NCI-H187 treated with DMSO at 0.1 percent for 48 hours (cell line): ENCODE data around the gene SLCO4C1.

ENCODE experiments used
- DNase-seq: peaks from one replicate; lab custom pipeline; 2025; lab: John Stamatoyannopoulos, UW

The SLCO4C1 gene

GRCh38 chr5:102271759-102272158, 24.3 kb downstream of the SLCO4C1 start:
- no peak for DNase-seq

GRCh38 chr5:102270036-102270435, 26.0 kb downstream of the SLCO4C1 start:
- no peak for DNase-seq

GRCh38 chr5:102262688-102263087, 33.4 kb downstream of the SLCO4C1 start:
- DNase-seq: no peak

- DNase-seq: no peak
These were observed 46.7 kb downstream of the SLCO4C1 start for GRCh38 chr5:102249381-102249780.

- no peak for DNase-seq
These were observed 52.9 kb downstream of the SLCO4C1 start for GRCh38 chr5:102243213-102243612.

GRCh38 chr5:102241809-102242421, 54.2 kb downstream of the SLCO4C1 start:
- DNase-seq: no peak

- DNase-seq: no peak
These were observed 64.1 kb downstream of the SLCO4C1 start for GRCh38 chr5:102231693-102232619.

- DNase-seq: no peak
These were observed 66.4 kb downstream of the SLCO4C1 start for GRCh38 chr5:102229685-102230084.

- DNase-seq: no peak
These were observed 69.8 kb downstream of the SLCO4C1 start for GRCh38 chr5:102226321-102226720.

GRCh38 chr5:102223542-102224477, 72.3 kb downstream of the SLCO4C1 start:
- peak; percentile 3 for DNase-seq

- no peak for DNase-seq
These were observed 73.3 kb downstream of the SLCO4C1 start for GRCh38 chr5:102222772-102223171.

GRCh38 chr5:102221949-102222348, 74.1 kb downstream of the SLCO4C1 start:
- no peak for DNase-seq

GRCh38 chr5:102218159-102218558, 77.9 kb downstream of the SLCO4C1 start:
- no peak for DNase-seq

- DNase-seq: no peak
These were observed 79.4 kb downstream of the SLCO4C1 start for GRCh38 chr5:102216678-102217077.

- no peak for DNase-seq
These were observed 84.9 kb downstream of the SLCO4C1 start for GRCh38 chr5:102211165-102211564.

GRCh38 chr5:102200861-102201260, 95.2 kb downstream of the SLCO4C1 start:
- DNase-seq: no peak

- DNase-seq: no peak
These were observed 99.6 kb downstream of the SLCO4C1 start for GRCh38 chr5:102196481-102196880.
